Measurements from ENCODE around the gene IMMT. TPM values are rescaled to one million over a fixed set of nuclear protein-coding genes. Genes with fewer than 3 reads are reported as not detected.

Gene IMMT
- total RNA-seq, 4 donors from 2014 or later, result 42.6 to 54.3 (median 46.6) TPM

GRCh38 chr2:86223927-86224560 is 28.8 kb upstream of the IMMT start:
- WGBS, 2 donors, result 86 to 88% methylated on average over 2 of the region's 2 CpGs
- DNase-seq (ENCODE audit: low spot score in 2 of 2), result no peak
- H3K27ac ChIP-seq, result peak overlapping the region in 2 of 4 donors; percentile 36 to 69
- TF ChIP-seq POLR2A (IDR thresholded peaks at IDR 0.05) (no peak), EP300 (IDR thresholded peaks at IDR 0.05) (no peak)
- TF ChIP-seq, protein P1, sequence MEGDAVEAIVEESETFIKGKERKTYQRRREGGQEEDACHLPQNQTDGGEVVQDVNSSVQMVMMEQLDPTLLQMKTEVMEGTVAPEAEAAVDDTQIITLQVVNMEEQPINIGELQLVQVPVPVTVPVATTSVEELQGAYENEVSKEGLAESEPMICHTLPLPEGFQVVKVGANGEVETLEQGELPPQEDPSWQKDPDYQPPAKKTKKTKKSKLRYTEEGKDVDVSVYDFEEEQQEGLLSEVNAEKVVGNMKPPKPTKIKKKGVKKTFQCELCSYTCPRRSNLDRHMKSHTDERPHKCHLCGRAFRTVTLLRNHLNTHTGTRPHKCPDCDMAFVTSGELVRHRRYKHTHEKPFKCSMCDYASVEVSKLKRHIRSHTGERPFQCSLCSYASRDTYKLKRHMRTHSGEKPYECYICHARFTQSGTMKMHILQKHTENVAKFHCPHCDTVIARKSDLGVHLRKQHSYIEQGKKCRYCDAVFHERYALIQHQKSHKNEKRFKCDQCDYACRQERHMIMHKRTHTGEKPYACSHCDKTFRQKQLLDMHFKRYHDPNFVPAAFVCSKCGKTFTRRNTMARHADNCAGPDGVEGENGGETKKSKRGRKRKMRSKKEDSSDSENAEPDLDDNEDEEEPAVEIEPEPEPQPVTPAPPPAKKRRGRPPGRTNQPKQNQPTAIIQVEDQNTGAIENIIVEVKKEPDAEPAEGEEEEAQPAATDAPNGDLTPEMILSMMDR (IDR thresholded peaks at IDR 0.05), result no peak
- peaks cover 0 to 26% (median 5%) of the 10 kb centered on the region in 4 donors for H3K4me1 ChIP-seq
- no peaks in the 10 kb centered on the region for H3K9me3 ChIP-seq
- no peaks in the 10 kb centered on the region for H3K27me3 ChIP-seq
- no peak overlapping the region for H3K4me3 ChIP-seq
- no peaks in the 10 kb centered on the region for H3K36me3 ChIP-seq

GRCh38 chr2:86223140-86223926 is 28.1 kb upstream of the IMMT start:
- WGBS, 2 donors, result 40 to 54% methylated on average over 7 to 8 of the region's 8 CpGs
- Histone ChIP-seq H3K4me1 (peaks cover 0 to 26% (median 5%) of the 10 kb centered on the region in 4 donors), H3K9me3 (no peaks in the 10 kb centered on the region), H3K36me3 (no peaks in the 10 kb centered on the region), H3K4me3 (no peak overlapping the region), H3K27me3 (no peaks in the 10 kb centered on the region), H3K27ac (peak overlapping the region in 2 of 4 donors; percentile 36 to 48)
- no peak for DNase-seq (ENCODE audit: low spot score in 2 of 2)
- TF ChIP-seq, protein P1 (IDR thresholded peaks at IDR 0.05), result no peak
- TF ChIP-seq EP300 (IDR thresholded peaks at IDR 0.05) (no peak), POLR2A (IDR thresholded peaks at IDR 0.05) (no peak)

DNA sequence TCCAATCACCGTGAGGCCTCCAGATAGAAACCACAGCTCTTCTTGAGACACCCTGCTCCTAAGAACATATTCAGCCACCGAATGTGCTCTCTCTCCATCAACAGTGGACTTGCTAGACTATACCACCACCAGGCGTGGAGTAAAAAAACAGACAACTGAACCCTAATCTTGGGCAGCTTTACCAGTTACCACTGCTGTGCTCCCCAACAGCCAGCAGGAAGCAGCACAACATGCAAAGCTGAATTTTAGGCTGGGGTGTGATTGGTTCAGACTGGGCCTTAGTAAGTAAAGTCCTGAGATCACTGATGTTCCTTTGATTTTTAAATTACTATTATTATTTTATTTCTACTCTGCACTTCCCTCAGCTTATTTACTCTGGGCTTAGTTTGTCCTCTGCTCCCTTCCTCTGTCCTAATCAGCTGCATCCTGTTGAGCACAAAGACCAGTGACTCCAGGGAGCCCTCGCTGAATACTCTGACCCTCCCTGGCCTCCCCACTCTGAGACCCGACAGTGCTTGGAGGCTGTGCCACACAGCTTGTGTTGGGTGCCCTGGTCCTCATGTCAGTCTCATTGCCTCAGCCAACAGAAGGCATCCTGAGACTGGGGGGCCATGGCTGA is 25.9 kb upstream of the IMMT start:
- Histone ChIP-seq H3K27ac (no peak overlapping the region), H3K36me3 (no peaks in the 10 kb centered on the region), H3K4me1 (peaks cover 0 to 29% (median 5%) of the 10 kb centered on the region in 4 donors), H3K27me3 (no peaks in the 10 kb centered on the region), H3K9me3 (no peaks in the 10 kb centered on the region), H3K4me3 (no peak overlapping the region)
- DNase-seq (ENCODE audit: low spot score in 2 of 2), result no peak
- WGBS, 2 donors, result 37 to 38% methylated on average over 4 to 5 of the region's 5 CpGs
- TF ChIP-seq EP300 (IDR thresholded peaks at IDR 0.05) (no peak), POLR2A (IDR thresholded peaks at IDR 0.05) (no peak)
- TF ChIP-seq, protein P1 (IDR thresholded peaks at IDR 0.05), result peak; percentile 66 to 81 (median 75)

DNA sequence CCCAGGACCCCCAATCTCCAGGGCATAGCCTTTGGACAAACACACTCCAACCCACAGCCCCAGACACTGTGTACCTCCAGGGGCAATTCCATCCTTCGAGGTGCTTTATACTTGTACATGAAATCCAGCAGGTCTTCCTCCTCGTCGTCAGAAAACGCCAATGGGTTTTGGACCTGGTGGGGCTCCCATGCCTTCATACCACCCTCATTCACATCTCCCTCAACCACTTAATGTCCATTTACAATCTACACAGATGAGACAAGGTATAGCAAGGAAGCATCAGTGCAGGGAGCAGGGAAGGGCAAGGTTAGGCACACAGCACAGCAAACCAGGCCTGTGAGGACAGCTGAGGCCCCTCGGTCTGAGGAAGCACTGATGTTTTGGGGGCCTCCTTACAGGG is 24.6 kb upstream of the IMMT start:
- no peak overlapping the region for H3K27ac ChIP-seq
- H3K9me3 ChIP-seq, result no peaks in the 10 kb centered on the region
- 74 to 75% methylated on average over 5 of the region's 5 CpGs for WGBS, 2 donors
- no peak for DNase-seq (ENCODE audit: low spot score in 2 of 2)
- no peak overlapping the region for H3K4me3 ChIP-seq
- H3K27me3 ChIP-seq, result no peaks in the 10 kb centered on the region
- peaks cover 0 to 29% (median 4%) of the 10 kb centered on the region in 4 donors for H3K4me1 ChIP-seq
- H3K36me3 ChIP-seq, result no peaks in the 10 kb centered on the region
- TF ChIP-seq, protein P1 (IDR thresholded peaks at IDR 0.05), result no peak
- no peak for TF ChIP-seq POLR2A (IDR thresholded peaks at IDR 0.05)

DNA sequence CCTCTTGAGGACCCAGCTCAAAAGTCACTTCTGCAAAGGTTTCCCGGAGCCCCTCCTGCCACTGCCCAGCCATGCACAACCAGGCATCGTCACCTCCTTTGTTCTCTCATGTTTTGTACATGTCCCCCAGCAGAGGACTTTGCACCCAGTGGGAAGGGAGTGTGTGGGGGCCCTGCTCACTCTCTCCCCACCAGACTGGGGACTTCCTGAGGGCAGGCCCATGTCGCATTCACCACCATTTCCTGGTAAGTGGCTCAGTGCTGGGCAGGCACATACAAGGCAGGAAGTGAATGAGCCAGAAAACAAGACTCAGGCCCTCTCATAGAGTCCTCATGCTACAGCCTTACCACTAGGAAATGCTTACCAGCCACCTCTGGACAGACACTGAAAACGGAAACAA is 22.9 kb upstream of the IMMT start:
- no peak overlapping the region for H3K4me3 ChIP-seq
- WGBS, 2 donors, result 83 to 87% methylated on average over 4 of the region's 4 CpGs
- no peaks in the 10 kb centered on the region for H3K27me3 ChIP-seq
- peaks cover 0 to 11% (median 4%) of the 10 kb centered on the region in 4 donors for H3K4me1 ChIP-seq
- no peak for DNase-seq (ENCODE audit: low spot score in 2 of 2)
- no peaks in the 10 kb centered on the region for H3K9me3 ChIP-seq
- no peak overlapping the region for H3K27ac ChIP-seq
- peaks cover 0 to 16% (median 0%) of the 10 kb centered on the region in 3 donors for H3K36me3 ChIP-seq
- no peak for TF ChIP-seq POLR2A (IDR thresholded peaks at IDR 0.05)
- no peak for TF ChIP-seq EP300 (IDR thresholded peaks at IDR 0.05)
- TF ChIP-seq, protein P1 (IDR thresholded peaks at IDR 0.05), result no peak

Measured in tibial nerve (tissue), 4 donors.